Measurements from ENCODE around the gene PRDM2. TPM values are rescaled to one million over a fixed set of nuclear protein-coding genes. Genes with fewer than 3 reads are reported as not detected.

PRDM2 gene
- total and polyA plus RNA-seq, 2 experiments from 2014 or later = 11.5 to 18.6 TPM

DNA sequence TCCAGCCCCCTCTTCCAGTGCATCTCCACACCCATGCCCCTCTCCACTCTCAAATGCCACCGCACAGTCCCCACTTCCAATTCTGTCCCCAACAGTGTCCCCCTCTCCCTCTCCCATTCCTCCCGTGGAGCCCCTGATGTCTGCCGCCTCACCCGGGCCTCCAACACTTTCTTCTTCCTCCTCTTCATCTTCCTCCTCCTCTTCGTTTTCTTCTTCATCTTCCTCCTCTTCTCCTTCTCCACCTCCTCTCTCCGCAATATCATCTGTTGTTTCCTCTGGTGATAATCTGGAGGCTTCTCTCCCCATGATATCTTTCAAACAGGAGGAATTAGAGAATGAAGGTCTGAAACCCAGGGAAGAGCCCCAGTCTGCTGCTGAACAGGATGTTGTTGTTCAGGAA, 80.8 kb downstream of the PRDM2 start:
- Histone ChIP-seq H4K20me1 (ENCODE audit: insufficient read depth, poor library complexity, severe bottlenecking) (peaks cover 28% of the 10 kb centered on the region), H3K4me1 (ENCODE audit: insufficient read depth) (peaks cover 8% of the 10 kb centered on the region), H3K9me3 (ENCODE audit: low read depth) (no peaks in the 10 kb centered on the region), H3K36me3 (replicated peaks; ENCODE audit: insufficient read depth, low read depth) (no peaks in the 10 kb centered on the region), H2AFZ (no peak overlapping the region), H3K4me3 (no peak overlapping the region), H3K4me2 (no peak overlapping the region), H3K79me2 (peaks cover 47% of the 10 kb centered on the region), H3K9me2 (replicated peaks; ENCODE audit: insufficient read depth) (no peaks in the 10 kb centered on the region), H3K27me3 (no peaks in the 10 kb centered on the region), H3K27ac (no peak overlapping the region)
- TF ChIP-seq CTCF (IDR thresholded peaks at IDR 0.05; ENCODE audit: poor library complexity) = no peak
- no peak for TF ChIP-seq EZH2phosphoT487 (IDR thresholded peaks at IDR 0.05; ENCODE audit: low read depth, severe bottlenecking, unreplicated experiment)
- TF ChIP-seq EZH2 (IDR thresholded peaks at IDR 0.05; ENCODE audit: borderline replicate concordance) = no peak
- 100% methylated on average over 6 of the region's 6 CpGs for WGBS (ENCODE audit: low lambda C conversion rate, missing lambda C conversion rate)
- no peak for DNase-seq (ENCODE audit: low spot score)

DNA sequence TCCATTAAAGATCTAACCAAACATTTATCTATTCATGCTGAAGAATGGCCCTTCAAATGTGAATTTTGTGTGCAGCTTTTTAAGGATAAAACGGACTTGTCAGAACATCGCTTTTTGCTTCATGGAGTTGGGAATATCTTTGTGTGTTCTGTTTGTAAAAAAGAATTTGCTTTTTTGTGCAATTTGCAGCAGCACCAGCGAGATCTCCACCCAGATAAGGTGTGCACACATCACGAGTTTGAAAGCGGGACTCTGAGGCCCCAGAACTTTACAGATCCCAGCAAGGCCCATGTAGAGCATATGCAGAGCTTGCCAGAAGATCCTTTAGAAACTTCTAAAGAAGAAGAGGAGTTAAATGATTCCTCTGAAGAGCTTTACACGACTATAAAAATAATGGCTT, 81.2 kb downstream of the PRDM2 start:
- H3K4me2 ChIP-seq = no peak overlapping the region
- no peak overlapping the region for H3K4me3 ChIP-seq
- peaks cover 8% of the 10 kb centered on the region for H3K4me1 ChIP-seq (ENCODE audit: insufficient read depth)
- H3K9me3 ChIP-seq (ENCODE audit: low read depth) = no peaks in the 10 kb centered on the region
- no peak overlapping the region for H2AFZ ChIP-seq
- WGBS (ENCODE audit: low lambda C conversion rate, missing lambda C conversion rate) = 82% methylated on average over 6 of the region's 6 CpGs
- no peaks in the 10 kb centered on the region for H3K36me3 ChIP-seq (replicated peaks; ENCODE audit: insufficient read depth, low read depth)
- H3K27me3 ChIP-seq = no peaks in the 10 kb centered on the region
- DNase-seq (ENCODE audit: low spot score) = no peak
- H4K20me1 ChIP-seq (ENCODE audit: insufficient read depth, poor library complexity, severe bottlenecking) = peaks cover 25% of the 10 kb centered on the region
- peaks cover 48% of the 10 kb centered on the region for H3K79me2 ChIP-seq
- TF ChIP-seq CTCF (IDR thresholded peaks at IDR 0.05; ENCODE audit: poor library complexity) (no peak), EZH2 (IDR thresholded peaks at IDR 0.05; ENCODE audit: borderline replicate concordance) (no peak), EZH2phosphoT487 (IDR thresholded peaks at IDR 0.05; ENCODE audit: low read depth, severe bottlenecking, unreplicated experiment) (no peak)
- no peaks in the 10 kb centered on the region for H3K9me2 ChIP-seq (replicated peaks; ENCODE audit: insufficient read depth)
- H3K27ac ChIP-seq = no peak overlapping the region

- peaks cover 23% of the 10 kb centered on the region for H4K20me1 ChIP-seq (ENCODE audit: insufficient read depth, poor library complexity, severe bottlenecking)
Observed at GRCh38 chr1:13781907-13782633, 82.1 kb downstream of the PRDM2 start.

More at GRCh38 chr1:13781907-13782633, 82.1 kb downstream of the PRDM2 start:
- Histone ChIP-seq H3K9me3 (ENCODE audit: low read depth) (no peaks in the 10 kb centered on the region), H3K27ac (no peak overlapping the region), H3K79me2 (peaks cover 49% of the 10 kb centered on the region), H3K36me3 (replicated peaks; ENCODE audit: insufficient read depth, low read depth) (no peaks in the 10 kb centered on the region), H3K9me2 (replicated peaks; ENCODE audit: insufficient read depth) (no peaks in the 10 kb centered on the region), H2AFZ (no peak overlapping the region), H3K4me3 (no peak overlapping the region), H3K4me1 (ENCODE audit: insufficient read depth) (peaks cover 8% of the 10 kb centered on the region), H3K27me3 (no peaks in the 10 kb centered on the region), H3K4me2 (peak overlapping the region; percentile 11)
- WGBS (ENCODE audit: low lambda C conversion rate, missing lambda C conversion rate) = 87% methylated on average over 20 of the region's 20 CpGs
- TF ChIP-seq EZH2 (IDR thresholded peaks at IDR 0.05; ENCODE audit: borderline replicate concordance) = no peak
- TF ChIP-seq EZH2phosphoT487 (IDR thresholded peaks at IDR 0.05; ENCODE audit: low read depth, severe bottlenecking, unreplicated experiment) = no peak
- TF ChIP-seq CTCF (IDR thresholded peaks at IDR 0.05; ENCODE audit: poor library complexity) = no peak
- no peak for DNase-seq (ENCODE audit: low spot score)
